ENCODE data around the gene NUTM2E.
"Not testable (repeated sequence)": the region's sequence is repeated elsewhere in the genome, so short reads cannot be mapped to it uniquely, and the experiment has no call there.

NUTM2E gene, protein sequence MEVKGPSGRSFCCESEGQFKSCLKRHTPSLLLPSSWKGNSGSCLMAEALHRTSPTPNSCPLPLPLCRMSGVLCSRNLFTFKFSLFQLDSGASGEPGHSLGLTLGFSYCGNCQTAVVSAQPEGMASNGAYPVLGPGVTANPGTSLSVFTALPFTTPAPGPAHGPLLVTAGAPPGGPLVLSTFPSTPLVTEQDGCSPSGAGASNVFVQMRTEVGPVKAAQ (N-terminal part only)

DNA sequence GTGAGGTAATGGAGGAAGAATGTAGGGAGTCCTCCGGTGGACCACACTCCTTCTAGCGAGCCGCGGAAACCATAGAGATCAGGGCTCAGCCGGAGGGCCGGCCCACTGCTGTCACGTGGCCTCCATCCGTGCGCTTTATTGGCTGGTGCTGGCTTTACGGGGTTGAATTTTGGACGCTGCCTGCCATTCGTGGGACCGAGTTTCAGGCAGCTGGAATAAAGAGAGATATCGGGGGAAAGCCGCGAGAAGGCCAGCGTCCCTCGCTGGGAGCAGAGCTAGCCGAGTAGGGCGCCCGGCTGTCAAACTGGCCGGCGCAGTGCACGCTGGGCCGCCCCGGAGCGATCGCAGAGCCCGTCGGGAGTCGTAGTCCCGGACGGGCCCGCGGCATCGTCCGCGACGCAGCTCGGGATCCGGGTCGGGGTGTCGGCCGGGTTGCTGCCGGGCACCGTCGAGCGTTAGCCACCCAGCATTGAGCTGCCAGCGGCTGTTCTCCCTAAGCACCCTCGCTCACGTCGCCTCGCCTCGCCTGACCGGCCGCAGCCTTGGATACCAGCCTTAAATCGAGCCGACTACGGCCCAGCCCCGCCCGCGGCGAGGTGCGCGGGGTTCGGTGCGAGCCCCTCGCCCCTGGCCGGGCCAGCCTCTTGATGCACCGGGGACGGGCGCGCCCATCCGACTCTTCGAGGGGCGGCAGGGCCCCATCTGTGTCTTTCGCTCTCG, at the start of gene NUTM2E:
Gene NUTM2E (plus strand): TSS at position 244 of the 720 bp plus-strand sequence. CDS start 15,002 bp downstream, outside the sequence.
- DNase-seq (ENCODE audit: low read depth in 2 of 2), result peak; percentile 46 to 55

GRCh38 chr10:79777997-79778396, 48.5 kb upstream of the NUTM2E start:
- not testable (repeated sequence) for DNase-seq (ENCODE audit: low read depth in 2 of 2)

DNA sequence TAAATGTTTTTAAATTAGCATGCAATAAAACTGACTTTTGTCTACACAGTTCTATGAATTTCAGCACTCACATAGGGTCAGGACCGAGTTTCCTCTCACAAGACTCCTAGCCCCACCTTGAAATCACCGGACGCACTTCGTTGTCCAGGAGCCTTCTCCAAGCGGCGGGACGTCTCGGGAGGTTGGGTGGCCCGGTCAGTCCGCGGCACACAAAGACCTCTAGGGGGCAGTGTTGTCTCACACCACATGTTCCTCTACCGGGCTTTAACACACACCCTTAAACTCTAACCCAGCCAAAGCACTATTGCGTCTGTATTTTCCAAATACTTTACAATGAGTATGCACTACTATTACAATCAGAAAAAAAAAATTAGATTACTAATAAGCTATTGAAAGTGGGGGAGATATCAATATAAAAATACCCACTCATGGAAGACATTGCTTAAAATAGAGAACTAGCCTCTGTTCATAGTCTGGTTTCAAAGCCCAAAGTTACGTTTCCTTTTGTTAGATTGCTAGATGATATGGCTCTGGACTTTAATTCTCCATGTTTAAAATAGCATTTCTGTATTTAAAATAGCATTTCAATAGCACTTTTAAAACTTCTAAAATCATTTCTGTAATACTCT, 47.1 kb upstream of the NUTM2E start:
- DNase-seq (ENCODE audit: low read depth in 2 of 2), result peak; percentile 35 to 43

GRCh38 chr10:79779992-79780391, 46.5 kb upstream of the NUTM2E start:
- DNase-seq (ENCODE audit: low read depth in 2 of 2), result not testable (repeated sequence)

GRCh38 chr10:79781584-79781983, 45.0 kb upstream of the NUTM2E start:
- DNase-seq (ENCODE audit: low read depth in 2 of 2), result not testable (repeated sequence)

GRCh38 chr10:79787455-79787952, 39.0 kb upstream of the NUTM2E start:
- not testable (repeated sequence) for DNase-seq (ENCODE audit: low read depth in 2 of 2)

DNA sequence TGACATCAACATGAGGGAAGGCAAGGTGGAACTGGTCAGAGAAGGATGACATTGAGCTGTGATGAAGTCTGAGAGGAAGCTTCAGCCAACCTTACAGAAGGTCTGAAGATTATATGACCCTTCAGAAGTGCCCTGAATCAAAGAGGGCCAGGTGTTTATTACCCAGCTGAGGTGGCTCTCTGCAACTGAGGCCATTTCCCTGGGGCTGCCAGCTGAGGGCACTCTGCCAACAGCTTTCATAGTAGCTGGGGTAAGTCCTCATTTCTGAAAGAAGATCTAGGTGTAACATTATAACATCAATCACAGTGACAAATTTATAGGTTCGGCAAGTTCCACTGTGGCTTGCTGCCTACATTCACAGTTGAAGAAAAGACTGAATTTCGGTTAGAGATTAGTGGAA, 37.2 kb upstream of the NUTM2E start:
- not testable (repeated sequence) for DNase-seq (ENCODE audit: low read depth in 2 of 2)

DNA sequence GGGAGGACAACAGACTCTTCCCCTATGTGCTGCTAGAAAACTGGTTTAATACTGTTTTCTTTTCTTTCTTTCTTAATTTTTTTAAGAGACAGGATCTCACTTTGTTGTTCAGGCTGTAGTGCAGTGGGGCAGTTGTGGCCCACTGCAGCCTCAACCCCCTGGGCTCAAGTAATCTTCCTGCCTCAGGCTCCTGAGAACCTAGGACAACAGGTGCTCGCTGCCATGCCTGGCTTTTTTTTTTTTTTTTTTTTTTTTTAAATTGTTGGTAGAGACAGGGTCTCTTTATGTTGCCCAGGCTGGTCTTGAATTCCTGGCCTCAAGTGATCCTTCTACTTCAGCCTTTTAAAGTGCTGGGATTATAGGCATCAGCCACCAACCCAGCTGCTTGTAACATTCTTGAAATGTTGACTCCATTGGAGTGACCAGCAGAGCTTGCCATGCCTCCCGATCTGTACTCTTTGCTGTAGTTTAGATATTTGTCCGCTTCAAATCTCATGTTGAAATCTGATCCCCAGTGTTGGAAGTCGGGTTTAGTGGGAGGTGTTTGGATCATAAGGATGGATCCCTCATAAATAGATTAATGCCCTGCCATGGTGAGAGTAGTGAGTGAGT, 34.5 kb upstream of the NUTM2E start:
- not testable (repeated sequence) for DNase-seq (ENCODE audit: low read depth in 2 of 2)

DNA sequence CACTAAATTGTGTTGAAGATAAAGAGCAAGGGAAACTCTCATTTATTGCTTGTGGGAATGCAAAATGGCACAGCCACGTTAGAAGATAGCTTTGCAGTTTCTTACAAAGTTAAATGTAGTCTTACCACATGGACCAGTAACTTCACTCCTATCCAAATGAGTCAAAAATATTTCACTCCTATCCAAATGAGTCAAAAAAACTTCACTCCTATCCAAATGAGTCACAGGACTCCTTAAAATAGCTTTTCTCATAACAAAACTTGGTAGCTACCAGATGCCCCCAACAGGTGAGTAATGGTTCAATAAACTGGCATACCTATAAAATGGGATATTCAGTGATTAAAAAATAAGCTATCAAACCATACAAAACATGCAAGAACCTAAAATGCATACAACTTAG, 27.2 kb upstream of the NUTM2E start:
- DNase-seq (ENCODE audit: low read depth in 2 of 2), result not testable (repeated sequence)

DNA sequence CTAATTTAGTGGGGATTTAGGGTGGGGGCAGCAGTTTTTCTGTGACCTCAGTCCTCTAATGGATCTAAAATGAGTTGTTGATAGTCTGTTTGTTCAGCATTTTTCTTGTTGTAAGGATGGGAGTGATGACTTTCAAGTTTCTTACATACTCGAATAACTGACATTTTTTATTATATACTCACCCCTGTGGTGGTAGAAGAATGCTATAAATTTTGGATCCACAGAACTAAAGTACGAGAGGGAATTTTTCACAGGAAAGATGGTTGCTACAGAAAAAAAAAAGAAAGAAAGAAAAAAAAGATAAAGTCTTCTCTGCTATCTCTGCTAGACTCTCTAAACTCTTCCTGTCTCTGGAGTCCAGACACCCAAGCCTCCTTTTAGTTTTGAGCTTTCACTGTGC, 20.7 kb upstream of the NUTM2E start:
- DNase-seq (ENCODE audit: low read depth in 2 of 2), result not testable (repeated sequence)

DNA sequence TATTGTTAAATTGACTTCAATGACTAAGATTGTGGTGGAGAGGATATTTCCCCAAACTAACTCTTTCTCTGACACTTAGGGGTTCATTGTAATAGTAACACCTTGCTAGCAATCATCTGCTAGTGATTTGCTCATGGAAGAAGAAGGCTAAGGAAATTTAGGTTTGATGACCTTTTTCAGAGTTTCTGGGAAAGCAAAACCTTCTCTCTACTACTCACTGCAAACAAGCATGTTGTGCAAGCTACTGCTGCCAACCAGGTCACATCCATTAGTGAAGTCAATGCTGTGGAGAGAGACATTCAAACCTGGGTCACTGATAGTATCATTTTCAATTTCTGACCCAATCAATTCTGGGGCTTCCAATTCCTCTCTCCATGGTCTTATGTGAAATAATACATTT, 14.6 kb upstream of the NUTM2E start:
- not testable (repeated sequence) for DNase-seq (ENCODE audit: low read depth in 2 of 2)

DNA sequence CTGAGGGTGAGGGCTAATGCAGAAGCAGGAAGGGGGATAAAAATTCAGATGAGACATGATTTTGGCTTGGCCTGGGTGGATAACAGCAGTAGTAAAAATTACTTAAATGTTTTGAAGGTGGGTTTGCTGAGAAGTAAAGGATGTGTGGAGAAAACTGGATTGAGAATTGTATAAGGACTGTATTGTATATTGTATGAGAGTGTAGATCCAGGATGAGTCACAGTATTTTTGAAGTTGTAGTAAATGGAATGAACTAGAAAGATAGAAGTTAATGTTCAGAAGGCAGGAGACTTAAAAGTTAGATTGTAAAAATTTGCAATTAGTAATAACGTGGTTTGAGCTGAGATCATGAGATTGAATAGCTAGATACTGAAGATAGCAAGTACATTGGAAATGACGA, 10.2 kb upstream of the NUTM2E start:
- DNase-seq (ENCODE audit: low read depth in 2 of 2), result not testable (repeated sequence)

DNA sequence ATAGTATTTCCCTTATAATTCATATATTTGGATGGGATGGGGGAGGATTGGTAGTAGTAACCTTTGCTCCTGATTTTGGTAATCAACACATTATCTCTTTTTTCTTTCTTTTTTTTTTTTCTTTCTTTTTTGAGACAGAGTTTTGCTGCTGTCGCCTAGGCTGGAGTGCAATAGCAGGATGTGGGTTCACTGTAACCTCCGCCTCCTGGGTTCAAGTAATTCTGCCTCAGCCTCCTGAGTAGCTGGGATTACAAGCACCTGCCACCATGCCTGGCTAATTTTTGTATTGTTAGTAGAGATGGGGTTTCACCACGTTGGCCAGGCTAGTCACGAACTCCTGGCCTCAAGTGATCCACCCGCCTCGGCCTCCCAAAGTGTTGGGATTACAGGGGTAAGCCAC, 3.2 kb upstream of the NUTM2E start:
- not testable (repeated sequence) for DNase-seq (ENCODE audit: low read depth in 2 of 2)

- DNase-seq (ENCODE audit: low read depth in 2 of 2), result not testable (repeated sequence)
Observed at GRCh38 chr10:79825587-79826011, 940 bp upstream of the NUTM2E start.

DNA sequence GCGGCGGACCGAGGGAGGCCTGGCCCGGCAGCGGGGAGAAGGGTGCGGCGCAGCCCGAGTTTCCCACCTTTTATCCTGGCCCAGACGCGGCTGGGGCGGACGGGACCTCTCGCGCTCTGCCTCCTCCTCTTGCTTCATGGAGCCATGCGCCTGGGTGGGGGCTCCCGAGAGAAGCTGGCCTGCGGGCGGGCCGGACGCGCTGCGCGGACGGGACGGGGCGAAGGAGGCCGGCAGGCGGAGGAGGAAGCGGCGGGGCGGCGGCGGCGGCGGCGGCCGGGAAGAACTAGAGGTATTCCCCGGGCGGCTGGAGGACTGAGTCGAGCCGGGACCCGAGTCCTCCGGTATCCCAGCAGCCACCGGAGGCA, 426 bp upstream of the NUTM2E start:
- DNase-seq (ENCODE audit: low read depth in 2 of 2), result peak in 1 of 2 experiments; percentile 37

DNA sequence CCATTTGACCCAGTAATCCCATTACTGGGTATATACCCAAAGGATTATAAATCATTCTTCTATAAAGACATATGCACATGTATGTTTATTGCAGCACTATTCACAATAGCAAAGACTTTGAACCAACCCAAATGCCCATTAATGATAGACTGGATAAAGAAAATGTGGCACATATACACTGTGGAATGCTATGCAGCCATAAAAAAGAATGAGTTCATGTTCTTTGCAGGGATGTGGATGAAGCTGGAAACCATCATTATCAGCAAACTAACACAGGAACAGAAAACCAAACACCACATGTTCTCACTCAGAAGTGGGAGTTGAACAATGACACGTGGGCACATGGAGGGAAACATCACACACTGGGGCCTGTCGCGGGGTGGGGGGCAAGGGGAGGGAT, 7.3 kb downstream of the NUTM2E start:
- not testable (repeated sequence) for DNase-seq (ENCODE audit: low read depth in 2 of 2)

- DNase-seq (ENCODE audit: low read depth in 2 of 2), result not testable (repeated sequence)
Observed at GRCh38 chr10:79835891-79836290, 9.4 kb downstream of the NUTM2E start.

DNA sequence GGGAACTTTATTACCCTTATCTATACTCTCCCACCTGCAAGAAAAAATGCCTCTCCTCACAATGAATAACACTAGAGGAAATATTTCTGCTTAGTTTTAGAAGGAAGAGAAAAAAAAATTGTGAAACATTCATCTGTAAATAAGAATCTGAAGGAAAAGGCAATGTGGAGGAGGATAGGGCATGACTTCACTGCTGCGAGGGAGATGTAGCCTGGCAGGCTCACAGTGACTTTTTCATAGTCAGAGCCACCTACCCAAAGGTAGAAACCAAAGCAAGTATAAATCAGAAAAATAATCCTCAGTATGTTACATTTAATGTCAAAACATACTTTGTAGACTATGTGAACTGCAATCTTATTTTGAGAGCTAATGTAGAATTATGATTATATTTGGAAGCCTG, 10.4 kb downstream of the NUTM2E start:
- DNase-seq (ENCODE audit: low read depth in 2 of 2), result not testable (repeated sequence)

- DNase-seq (ENCODE audit: low read depth in 2 of 2), result not testable (repeated sequence)
Observed at GRCh38 chr10:79838441-79838840, 11.9 kb downstream of the NUTM2E start.

- DNase-seq (ENCODE audit: low read depth in 2 of 2), result not testable (repeated sequence)
Observed at GRCh38 chr10:79853191-79853854, 26.8 kb downstream of the NUTM2E start.

- not testable (repeated sequence) for DNase-seq (ENCODE audit: low read depth in 2 of 2)
Observed at GRCh38 chr10:79862269-79862668, 35.7 kb downstream of the NUTM2E start.
